NT2/D1 (cell line): ENCODE data around the gene PTPRO.

Experiments used
- DNase-seq: peaks from one replicate; pipeline ENCODE4 v3.0.0-alpha.2; 2011; ENCODE audit warnings: low read depth, low spot score
- H3K27me3 ChIP-seq: 2 replicates; pipeline ENCODE4 v1.6.0; 2011; ENCODE audit warnings: mild to moderate bottlenecking; ENCODE audit not compliant: insufficient read length, insufficient read depth
- H3K36me3 ChIP-seq: 2 replicates; pipeline ENCODE4 v1.6.1; 2011; ENCODE audit warnings: mild to moderate bottlenecking, low read length, mixed read lengths; ENCODE audit not compliant: insufficient read depth, insufficient read length
- H3K4me1 ChIP-seq: 2 replicates; pipeline ENCODE4 v1.5.1; 2011; ENCODE audit not compliant: insufficient read depth, insufficient read length
- H3K4me3 ChIP-seq: 2 replicates; pipeline ENCODE4 v1.5.1; 2011; ENCODE audit warnings: low read depth; ENCODE audit not compliant: insufficient read length
- H3K9ac ChIP-seq: 2 replicates; pipeline ENCODE4 v1.6.0; 2011; ENCODE audit warnings: low read depth; ENCODE audit not compliant: insufficient read length
- H3K9me3 ChIP-seq: 2 replicates; pipeline ENCODE4 v1.5.1; 2011; ENCODE audit warnings: mild to moderate bottlenecking, low read length; ENCODE audit not compliant: insufficient read depth
- SUZ12 ChIP-seq: IDR thresholded peaks from 2 replicates; pipeline ENCODE4 v1.6.1; 2011; ENCODE audit not compliant: insufficient read length, insufficient read depth; ENCODE audit errors: extremely low read depth
- YY1 ChIP-seq: IDR thresholded peaks from 2 replicates; pipeline ENCODE4 v1.6.1; 2011; ENCODE audit not compliant: insufficient read length, insufficient read depth
- ZNF274 ChIP-seq: IDR thresholded peaks from 2 replicates; pipeline ENCODE4 v1.6.1; 2011; ENCODE audit warnings: mild to moderate bottlenecking, low read depth, low read length

PTPRO gene

DNA sequence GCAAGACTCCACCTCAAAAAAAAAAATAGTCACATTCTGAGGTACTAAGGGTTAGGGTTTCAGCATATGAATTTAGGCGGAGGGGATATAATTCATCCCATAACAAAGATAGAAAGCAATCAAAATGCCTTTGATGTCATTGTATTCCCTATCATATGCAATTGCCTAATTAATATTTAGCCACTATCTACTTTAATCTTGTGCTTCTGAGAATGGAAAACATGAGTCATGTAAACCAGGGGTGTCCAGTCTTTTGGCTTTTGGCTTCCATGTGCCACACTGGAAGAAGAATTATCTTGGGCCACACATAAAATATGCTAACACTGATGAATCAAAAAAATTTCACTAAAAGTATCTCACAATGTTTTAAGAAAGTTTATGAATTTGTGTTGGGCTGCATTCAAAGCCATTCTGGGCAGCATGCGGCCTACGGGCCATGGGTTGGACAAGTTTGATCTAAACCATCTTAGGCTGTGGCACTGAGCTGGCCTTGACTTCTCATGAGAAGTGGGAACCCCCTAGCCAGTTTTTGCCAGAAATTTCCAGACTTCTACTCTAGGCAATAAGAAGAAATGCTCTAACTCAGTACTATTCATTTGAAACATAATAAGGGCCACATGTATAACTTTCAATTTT is 219.8 kb downstream of the PTPRO start:
- Histone ChIP-seq H3K9me3 (no peaks in the 10 kb centered on the region), H3K27me3 (no peaks in the 10 kb centered on the region), H3K36me3 (no peaks in the 10 kb centered on the region), H3K4me3 (no peak overlapping the region), H3K4me1 (no peaks in the 10 kb centered on the region), H3K9ac (no peak overlapping the region)
- TF ChIP-seq ZNF274 (no peak), SUZ12 (no peak), YY1 (no peak)
- no peak for DNase-seq

DNA sequence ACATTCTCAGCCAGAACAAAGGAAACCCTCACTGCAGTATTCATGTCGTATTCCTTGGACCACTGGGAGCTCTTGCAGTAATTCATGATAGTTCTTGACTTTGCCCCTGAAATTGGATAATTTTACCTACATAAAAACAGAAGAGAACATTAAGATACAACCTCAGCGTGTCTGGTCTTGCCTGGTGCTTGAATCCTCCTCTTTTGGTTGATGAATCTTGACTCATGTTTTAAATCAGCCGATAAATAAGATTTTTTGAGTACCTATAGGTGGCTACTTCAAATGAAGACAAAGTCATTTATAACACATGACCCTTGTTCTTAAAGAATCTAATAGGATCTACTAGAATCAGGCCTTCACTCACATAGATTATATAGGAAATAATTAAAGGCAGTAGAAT is 221.0 kb downstream of the PTPRO start:
- Histone ChIP-seq H3K4me3 (no peak overlapping the region), H3K4me1 (no peaks in the 10 kb centered on the region), H3K36me3 (no peaks in the 10 kb centered on the region), H3K27me3 (no peaks in the 10 kb centered on the region), H3K9me3 (no peaks in the 10 kb centered on the region), H3K9ac (no peak overlapping the region)
- no peak for DNase-seq
- no peak for TF ChIP-seq ZNF274
- no peak for TF ChIP-seq SUZ12
- TF ChIP-seq YY1 = no peak

DNA sequence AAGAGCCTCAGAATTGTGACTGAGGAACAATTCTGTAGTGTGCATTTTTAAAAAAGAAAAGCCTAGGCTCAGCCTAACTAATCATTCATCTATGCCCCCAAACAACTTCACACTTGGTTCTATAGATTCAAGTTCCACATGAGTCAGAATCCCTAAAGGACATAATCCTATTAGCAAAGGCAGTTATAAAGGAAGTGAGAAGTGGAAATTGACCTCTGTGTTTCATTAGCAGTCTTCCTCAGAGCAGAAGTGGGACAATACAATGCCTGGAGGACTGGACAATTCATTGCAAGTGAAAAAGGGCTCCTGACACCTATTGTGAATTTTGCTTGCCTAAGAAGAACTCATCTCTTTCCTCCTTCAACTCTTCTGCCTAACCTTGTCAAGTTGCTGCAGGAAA is 222.3 kb downstream of the PTPRO start:
- DNase-seq = no peak
- H3K9ac ChIP-seq = no peak overlapping the region
- H3K36me3 ChIP-seq = no peaks in the 10 kb centered on the region
- no peaks in the 10 kb centered on the region for H3K27me3 ChIP-seq
- no peaks in the 10 kb centered on the region for H3K4me1 ChIP-seq
- no peak overlapping the region for H3K4me3 ChIP-seq
- no peaks in the 10 kb centered on the region for H3K9me3 ChIP-seq
- no peak for TF ChIP-seq ZNF274

DNA sequence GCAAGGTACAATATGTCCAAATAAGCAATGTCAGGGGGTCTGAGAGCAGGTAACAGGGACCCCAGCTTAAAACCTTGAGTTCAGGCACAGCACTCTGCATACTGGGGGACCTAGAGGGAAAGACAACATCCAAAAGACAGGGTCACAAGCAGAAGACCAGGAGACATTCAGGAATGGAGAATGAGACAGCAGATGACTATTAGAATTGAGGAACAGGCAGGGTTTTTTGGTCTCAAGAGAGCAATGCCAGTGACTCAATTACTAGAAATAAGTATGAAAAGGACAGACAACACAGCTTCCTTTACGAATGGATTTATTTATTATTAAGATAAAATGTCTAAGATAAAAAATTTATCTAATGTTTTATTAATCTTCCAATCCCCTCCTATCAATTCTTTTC is 223.0 kb downstream of the PTPRO start:
- no peaks in the 10 kb centered on the region for H3K9me3 ChIP-seq
- H3K9ac ChIP-seq = no peak overlapping the region
- no peak for TF ChIP-seq ZNF274
- no peak for TF ChIP-seq SUZ12
- no peaks in the 10 kb centered on the region for H3K4me1 ChIP-seq
- H3K4me3 ChIP-seq = no peak overlapping the region
- DNase-seq = no peak
- no peaks in the 10 kb centered on the region for H3K36me3 ChIP-seq
- no peaks in the 10 kb centered on the region for H3K27me3 ChIP-seq

GRCh38 chr12:15546102-15546701 is 223.9 kb downstream of the PTPRO start:
- Histone ChIP-seq H3K27me3 (no peaks in the 10 kb centered on the region), H3K4me3 (no peak overlapping the region), H3K36me3 (no peaks in the 10 kb centered on the region), H3K9me3 (no peaks in the 10 kb centered on the region), H3K4me1 (no peaks in the 10 kb centered on the region), H3K9ac (no peak overlapping the region)
- TF ChIP-seq SUZ12 (no peak), YY1 (no peak)
- DNase-seq = no peak

DNA sequence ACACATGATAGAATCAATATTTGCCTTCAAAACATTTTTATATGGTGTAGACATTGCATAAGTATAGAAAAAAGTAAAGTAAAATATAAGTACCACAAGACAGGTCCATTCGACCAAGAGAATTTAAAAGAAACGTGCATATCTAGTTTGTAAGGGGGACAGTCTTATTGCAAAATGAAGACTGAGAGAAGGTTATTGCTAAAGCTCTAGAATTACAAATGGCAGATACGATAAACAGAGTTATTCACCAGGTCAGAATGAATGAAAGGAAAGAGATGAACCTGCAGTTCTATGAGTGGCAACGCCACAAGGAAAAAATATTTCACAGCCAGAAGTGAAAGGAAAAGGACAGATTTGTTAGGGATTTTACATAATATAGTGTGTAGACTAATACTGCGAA is 224.8 kb downstream of the PTPRO start:
- Histone ChIP-seq H3K9ac (no peak overlapping the region), H3K9me3 (no peaks in the 10 kb centered on the region), H3K27me3 (no peaks in the 10 kb centered on the region), H3K36me3 (no peaks in the 10 kb centered on the region), H3K4me3 (no peak overlapping the region), H3K4me1 (no peaks in the 10 kb centered on the region)
- DNase-seq = no peak
- TF ChIP-seq SUZ12 (no peak), ZNF274 (no peak), YY1 (no peak)

GRCh38 chr12:15547691-15548090 is 225.4 kb downstream of the PTPRO start:
- H3K4me3 ChIP-seq = no peak overlapping the region
- TF ChIP-seq YY1 = no peak
- TF ChIP-seq ZNF274 = no peak
- TF ChIP-seq SUZ12 = no peak
- no peaks in the 10 kb centered on the region for H3K4me1 ChIP-seq
- H3K9me3 ChIP-seq = no peaks in the 10 kb centered on the region
- no peaks in the 10 kb centered on the region for H3K36me3 ChIP-seq
- no peak overlapping the region for H3K9ac ChIP-seq
- H3K27me3 ChIP-seq = no peaks in the 10 kb centered on the region
- no peak for DNase-seq

- no peaks in the 10 kb centered on the region for H3K4me1 ChIP-seq
- no peaks in the 10 kb centered on the region for H3K27me3 ChIP-seq
- no peak for TF ChIP-seq YY1
- TF ChIP-seq ZNF274 = no peak
- no peak for TF ChIP-seq SUZ12
- no peak for DNase-seq
- no peak overlapping the region for H3K4me3 ChIP-seq
- no peak overlapping the region for H3K9ac ChIP-seq
- H3K36me3 ChIP-seq = no peaks in the 10 kb centered on the region
- no peaks in the 10 kb centered on the region for H3K9me3 ChIP-seq
These were observed 228.5 kb downstream of the PTPRO start for GRCh38 chr12:15550793-15551192.
